ENCODE measurements around the gene KBTBD7. TPM values are rescaled to one million over a fixed set of nuclear protein-coding genes. Genes with fewer than 3 reads are reported as not detected.

KBTBD7 gene
- total and polyA plus RNA-seq, 2 of the 13 experiments (the other 11 are each of a cell fraction or from before 2014, with no cell fraction given) = 3.6 to 9.0 TPM

DNA sequence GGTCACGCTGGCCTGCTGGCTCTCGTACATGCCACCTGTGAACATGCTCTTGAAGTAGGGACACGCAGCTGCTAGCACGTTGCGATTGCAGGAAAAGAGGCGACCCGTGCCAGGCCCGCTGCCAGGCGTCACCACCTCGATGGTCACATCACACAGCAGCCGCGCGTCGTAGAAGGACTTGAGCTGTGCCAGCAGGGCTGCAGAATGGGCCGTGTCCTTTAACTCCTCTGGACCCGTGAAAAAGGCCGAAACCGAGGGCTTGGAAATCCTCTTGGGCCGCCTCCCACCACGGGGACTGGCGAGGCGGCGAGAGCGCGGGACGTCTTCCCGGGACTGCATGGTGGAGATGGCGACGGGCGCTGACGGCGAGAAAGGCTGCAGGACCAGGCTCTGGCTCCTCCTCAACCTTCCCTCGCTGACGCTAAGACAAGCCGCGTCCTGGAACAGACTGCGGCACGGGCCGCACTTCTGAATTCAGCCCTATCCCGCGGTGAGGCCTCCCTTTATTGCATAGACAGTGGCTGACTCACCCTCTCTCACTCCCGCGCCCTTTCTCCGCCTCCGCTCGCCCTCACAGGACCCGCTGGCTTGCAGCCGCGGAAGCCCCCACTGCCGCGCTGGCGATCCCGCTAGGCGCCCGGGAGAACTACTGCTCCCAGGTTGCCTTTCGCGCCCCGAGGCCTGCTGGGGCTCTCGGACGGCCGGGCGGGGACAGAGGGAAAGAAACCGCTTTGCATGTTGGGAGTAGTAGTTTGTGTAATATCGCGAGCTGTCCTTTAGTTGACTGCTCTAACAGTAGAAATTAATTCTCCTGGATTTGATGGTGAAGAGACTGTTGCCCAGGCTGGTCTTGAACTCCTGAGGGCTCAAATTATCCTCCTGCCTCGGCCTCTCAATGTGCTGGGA, at the start of gene KBTBD7 (continued):
- peak; percentile 28; the same call in 1 of the 2 replicates for TF ChIP-seq ZNF512B (CRISPR knock-in tag; IDR thresholded peaks at IDR 0.05; ENCODE audit: borderline replicate concordance)
- TF ChIP-seq ZNF460 (CRISPR knock-in tag; IDR thresholded peaks at IDR 0.05; ENCODE audit: borderline replicate concordance) = peak; percentile 51; the same call in 1 of the 2 replicates
- TF ChIP-seq MIER2 (CRISPR knock-in tag; IDR thresholded peaks at IDR 0.05) = peak; percentile 70; the same call in 1 of the 2 replicates
- TF ChIP-seq RERE (CRISPR knock-in tag; IDR thresholded peaks at IDR 0.05; ENCODE audit: low read depth) = peak; percentile 62; the same call in 1 of the 2 replicates
- no peak for TF ChIP-seq CERS6 (CRISPR knock-in tag; IDR thresholded peaks at IDR 0.05)
- TF ChIP-seq ZNF703 (CRISPR knock-in tag; IDR thresholded peaks at IDR 0.05; ENCODE audit: borderline replicate concordance) = no peak
- TF ChIP-seq ZNF687 (CRISPR knock-in tag; IDR thresholded peaks at IDR 0.05) = peak; percentile 93
- peak; percentile 34; the same call in 1 of the 2 replicates for TF ChIP-seq CREB1 (IDR thresholded peaks at IDR 0.05)
- TF ChIP-seq CREB1 (CRISPR knock-in tag; IDR thresholded peaks at IDR 0.05) = peak; percentile 87
- peak; percentile 16; the same call in 1 of the 2 replicates for TF ChIP-seq RARA (CRISPR knock-in tag; IDR thresholded peaks at IDR 0.05)
- no peak for TF ChIP-seq ARID2 (CRISPR knock-in tag; IDR thresholded peaks at IDR 0.05; ENCODE audit: borderline replicate concordance)
- TF ChIP-seq RXRA (CRISPR knock-in tag; IDR thresholded peaks at IDR 0.05) = peak; percentile 73
